ENCODE data around the gene SHC4.

Gene SHC4

GRCh38 chr15:48872632-48873031, 91.1 kb downstream of the SHC4 start:
- no peak overlapping the region for H3K27ac ChIP-seq
- H3K4me3 ChIP-seq (IDR thresholded peaks at IDR 0.05; ENCODE audit: insufficient read depth, low read depth, low read length), result no peak overlapping the region
- H3K27me3 ChIP-seq (ENCODE audit: insufficient read depth, low read depth), result no peaks in the 10 kb centered on the region
- no peak for TF ChIP-seq CTCF (conservative IDR thresholded peaks at IDR 0.05; ENCODE audit: low read depth, low read length)
- H3K9ac ChIP-seq, result no peak overlapping the region; the same call in 1 of the 2 replicates
- no peak overlapping the region for H2AFZ ChIP-seq (ENCODE audit: low read depth)
- no peaks in the 10 kb centered on the region for H3K36me3 ChIP-seq (ENCODE audit: insufficient read depth)
- no peaks in the 10 kb centered on the region for H4K20me1 ChIP-seq (ENCODE audit: insufficient read depth)
- H3K79me2 ChIP-seq (ENCODE audit: insufficient read depth, low read depth), result no peaks in the 10 kb centered on the region
- no peak overlapping the region for H3K4me2 ChIP-seq
- H3K4me1 ChIP-seq (ENCODE audit: low read depth, poor library complexity, severe bottlenecking), result peaks cover 7% of the 10 kb centered on the region

GRCh38 chr15:48871542-48871941, 92.2 kb downstream of the SHC4 start:
- Histone ChIP-seq H4K20me1 (ENCODE audit: insufficient read depth) (no peaks in the 10 kb centered on the region), H3K27me3 (ENCODE audit: insufficient read depth, low read depth) (no peaks in the 10 kb centered on the region), H3K79me2 (ENCODE audit: insufficient read depth, low read depth) (no peaks in the 10 kb centered on the region), H3K4me1 (ENCODE audit: low read depth, poor library complexity, severe bottlenecking) (no peaks in the 10 kb centered on the region), H3K36me3 (ENCODE audit: insufficient read depth) (no peaks in the 10 kb centered on the region), H3K4me3 (IDR thresholded peaks at IDR 0.05; ENCODE audit: insufficient read depth, low read depth, low read length) (no peak overlapping the region), H3K4me2 (no peak overlapping the region), H2AFZ (ENCODE audit: low read depth) (no peak overlapping the region), H3K9ac (no peak overlapping the region), H3K27ac (no peak overlapping the region)
- no peak for TF ChIP-seq CTCF (conservative IDR thresholded peaks at IDR 0.05; ENCODE audit: low read depth, low read length)

- H3K36me3 ChIP-seq (ENCODE audit: insufficient read depth), result no peaks in the 10 kb centered on the region
- H3K9ac ChIP-seq, result no peak overlapping the region
- H4K20me1 ChIP-seq (ENCODE audit: insufficient read depth), result no peaks in the 10 kb centered on the region
- H3K4me2 ChIP-seq, result no peak overlapping the region
- no peak for TF ChIP-seq CTCF (conservative IDR thresholded peaks at IDR 0.05; ENCODE audit: low read depth, low read length)
- no peaks in the 10 kb centered on the region for H3K79me2 ChIP-seq (ENCODE audit: insufficient read depth, low read depth)
- no peaks in the 10 kb centered on the region for H3K4me1 ChIP-seq (ENCODE audit: low read depth, poor library complexity, severe bottlenecking)
- H3K27me3 ChIP-seq (ENCODE audit: insufficient read depth, low read depth), result no peaks in the 10 kb centered on the region
- H3K4me3 ChIP-seq (IDR thresholded peaks at IDR 0.05; ENCODE audit: insufficient read depth, low read depth, low read length), result no peak overlapping the region
- H2AFZ ChIP-seq (ENCODE audit: low read depth), result no peak overlapping the region
- H3K27ac ChIP-seq, result no peak overlapping the region
Measured at GRCh38 chr15:48869966-48870365, 93.8 kb downstream of the SHC4 start.

- no peak overlapping the region for H3K9ac ChIP-seq
- no peaks in the 10 kb centered on the region for H3K36me3 ChIP-seq (ENCODE audit: insufficient read depth)
- H2AFZ ChIP-seq (ENCODE audit: low read depth), result no peak overlapping the region
- H3K27me3 ChIP-seq (ENCODE audit: insufficient read depth, low read depth), result no peaks in the 10 kb centered on the region
- no peak overlapping the region for H3K4me3 ChIP-seq (IDR thresholded peaks at IDR 0.05; ENCODE audit: insufficient read depth, low read depth, low read length)
- no peaks in the 10 kb centered on the region for H3K4me1 ChIP-seq (ENCODE audit: low read depth, poor library complexity, severe bottlenecking)
- H3K4me2 ChIP-seq, result no peak overlapping the region
- no peaks in the 10 kb centered on the region for H4K20me1 ChIP-seq (ENCODE audit: insufficient read depth)
- H3K79me2 ChIP-seq (ENCODE audit: insufficient read depth, low read depth), result no peaks in the 10 kb centered on the region
- H3K27ac ChIP-seq, result no peak overlapping the region
- TF ChIP-seq CTCF (conservative IDR thresholded peaks at IDR 0.05; ENCODE audit: low read depth, low read length), result no peak
Measured at GRCh38 chr15:48868536-48868935, 95.2 kb downstream of the SHC4 start.
